SJSA1 (cell line): ENCODE data around the gene FAM13A. TPM values are rescaled to one million over a fixed set of nuclear protein-coding genes. Genes with fewer than 3 reads are reported as not detected.

Source experiments
- DNase-seq, 2 experiments: peaks; one replicate each; pipeline ENCODE4 v3.0.0-alpha.2; 2015 to 2020; ENCODE audit warnings: low spot score in 2 of 2, low read depth in 1 of 2
- H3K27ac ChIP-seq: fragments of 250-450 bp; sonication (Bioruptor Pico); 2 replicates; pipeline ENCODE4 v1.5.1; 2020; ENCODE audit warnings: mild to moderate bottlenecking, moderate library complexity
- H3K27me3 ChIP-seq: fragments of 250-450 bp; sonication (Bioruptor Pico); replicated peaks from 2 replicates; pipeline ENCODE4 v1.5.1; 2020; ENCODE audit warnings: mild to moderate bottlenecking, moderate library complexity
- H3K36me3 ChIP-seq: fragments of 250-450 bp; sonication (Bioruptor Pico); 2 replicates; pipeline ENCODE4 v1.5.1; 2020; ENCODE audit warnings: mild to moderate bottlenecking
- H3K4me1 ChIP-seq: fragments of 250-450 bp; sonication (Bioruptor Pico); replicated peaks from 2 replicates; pipeline ENCODE4 v1.6.1; 2021; ENCODE audit warnings: mild to moderate bottlenecking
- H3K4me3 ChIP-seq: fragments of 250-450 bp; sonication (Bioruptor Pico); 2 replicates; pipeline ENCODE4 v1.5.1; 2020; ENCODE audit warnings: mild to moderate bottlenecking
- H3K9me3 ChIP-seq: fragments of 250-450 bp; sonication (Bioruptor Pico); replicated peaks from 2 replicates; pipeline ENCODE4 v1.5.1; 2020; ENCODE audit warnings: mild to moderate bottlenecking
- total RNA-seq: library from RNA; depleted of rRNA; stranded (reverse); fragments of >200 nt; shearing (Covaris generic); gene quantifications from 2 replicates; pipeline ENCODE4 v1.2.3, GENCODE V29; 2014

Gene FAM13A
- total RNA-seq, 1 experiment from 2014 or later = 15.2 TPM

- H3K27ac ChIP-seq = no peak overlapping the region
- H3K4me1 ChIP-seq = no peaks in the 10 kb centered on the region
- H3K36me3 ChIP-seq = no peaks in the 10 kb centered on the region
- H3K4me3 ChIP-seq = no peak overlapping the region
- no peaks in the 10 kb centered on the region for H3K9me3 ChIP-seq
- DNase-seq = no peak
- H3K27me3 ChIP-seq = no peaks in the 10 kb centered on the region
Observed at GRCh38 chr4:88846206-88846790, 210.7 kb downstream of the FAM13A start.

GRCh38 chr4:88843067-88843685, 213.8 kb downstream of the FAM13A start:
- Histone ChIP-seq H3K27me3 (no peaks in the 10 kb centered on the region), H3K27ac (no peak overlapping the region), H3K4me3 (no peak overlapping the region), H3K4me1 (no peaks in the 10 kb centered on the region), H3K36me3 (no peaks in the 10 kb centered on the region), H3K9me3 (no peaks in the 10 kb centered on the region)
- DNase-seq = no peak

- no peak overlapping the region for H3K4me3 ChIP-seq
- H3K36me3 ChIP-seq = no peaks in the 10 kb centered on the region
- H3K4me1 ChIP-seq = no peaks in the 10 kb centered on the region
- H3K27me3 ChIP-seq = no peaks in the 10 kb centered on the region
- H3K9me3 ChIP-seq = no peaks in the 10 kb centered on the region
- no peak overlapping the region for H3K27ac ChIP-seq
- no peak for DNase-seq
Observed at GRCh38 chr4:88841635-88842034, 215.3 kb downstream of the FAM13A start.

- no peaks in the 10 kb centered on the region for H3K27me3 ChIP-seq
- no peak overlapping the region for H3K27ac ChIP-seq
- no peaks in the 10 kb centered on the region for H3K36me3 ChIP-seq
- H3K9me3 ChIP-seq = no peaks in the 10 kb centered on the region
- no peaks in the 10 kb centered on the region for H3K4me1 ChIP-seq
- H3K4me3 ChIP-seq = no peak overlapping the region
- DNase-seq = no peak
Observed at GRCh38 chr4:88836216-88836615, 220.8 kb downstream of the FAM13A start.

GRCh38 chr4:88831031-88831430, 226.0 kb downstream of the FAM13A start:
- H3K36me3 ChIP-seq = no peaks in the 10 kb centered on the region
- H3K27ac ChIP-seq = no peak overlapping the region
- H3K9me3 ChIP-seq = no peaks in the 10 kb centered on the region
- no peaks in the 10 kb centered on the region for H3K27me3 ChIP-seq
- H3K4me1 ChIP-seq = no peaks in the 10 kb centered on the region
- no peak for DNase-seq
- no peak overlapping the region for H3K4me3 ChIP-seq

GRCh38 chr4:88830598-88830997, 226.4 kb downstream of the FAM13A start:
- H3K27me3 ChIP-seq = no peaks in the 10 kb centered on the region
- no peaks in the 10 kb centered on the region for H3K4me1 ChIP-seq
- no peaks in the 10 kb centered on the region for H3K9me3 ChIP-seq
- DNase-seq = no peak
- H3K36me3 ChIP-seq = no peaks in the 10 kb centered on the region
- no peak overlapping the region for H3K4me3 ChIP-seq
- no peak overlapping the region for H3K27ac ChIP-seq

- Histone ChIP-seq H3K27me3 (no peaks in the 10 kb centered on the region), H3K4me3 (no peak overlapping the region), H3K27ac (no peak overlapping the region), H3K36me3 (no peaks in the 10 kb centered on the region), H3K9me3 (no peaks in the 10 kb centered on the region), H3K4me1 (peaks cover 2% of the 10 kb centered on the region)
- no peak for DNase-seq
Observed at GRCh38 chr4:88828842-88829571, 228.0 kb downstream of the FAM13A start.

GRCh38 chr4:88827442-88827841, 229.5 kb downstream of the FAM13A start:
- DNase-seq = no peak
- Histone ChIP-seq H3K4me1 (peaks cover 5% of the 10 kb centered on the region), H3K4me3 (no peak overlapping the region), H3K9me3 (no peaks in the 10 kb centered on the region), H3K36me3 (no peaks in the 10 kb centered on the region), H3K27ac (no peak overlapping the region), H3K27me3 (no peaks in the 10 kb centered on the region)

GRCh38 chr4:88826771-88827170, 230.2 kb downstream of the FAM13A start:
- Histone ChIP-seq H3K27me3 (no peaks in the 10 kb centered on the region), H3K4me3 (no peak overlapping the region), H3K9me3 (no peaks in the 10 kb centered on the region), H3K36me3 (no peaks in the 10 kb centered on the region), H3K4me1 (peaks cover 9% of the 10 kb centered on the region), H3K27ac (no peak overlapping the region)
- no peak for DNase-seq

GRCh38 chr4:88825931-88826330, 231.1 kb downstream of the FAM13A start:
- DNase-seq = no peak
- Histone ChIP-seq H3K27ac (no peak overlapping the region), H3K4me1 (peaks cover 9% of the 10 kb centered on the region), H3K27me3 (no peaks in the 10 kb centered on the region), H3K36me3 (no peaks in the 10 kb centered on the region), H3K4me3 (no peak overlapping the region), H3K9me3 (no peaks in the 10 kb centered on the region)

- H3K27me3 ChIP-seq = no peaks in the 10 kb centered on the region
- peaks cover 9% of the 10 kb centered on the region for H3K4me1 ChIP-seq
- DNase-seq = peak; percentile 74 to 80
- peak overlapping the region; percentile 91 for H3K27ac ChIP-seq
- no peaks in the 10 kb centered on the region for H3K36me3 ChIP-seq
- H3K4me3 ChIP-seq = peak overlapping the region; percentile 43
- no peaks in the 10 kb centered on the region for H3K9me3 ChIP-seq
Observed at GRCh38 chr4:88823058-88823919, 233.7 kb downstream of the FAM13A start.

GRCh38 chr4:88822034-88822789, 234.8 kb downstream of the FAM13A start:
- no peaks in the 10 kb centered on the region for H3K36me3 ChIP-seq
- peak overlapping the region; percentile 43; the same call in 1 of the 2 replicates for H3K4me3 ChIP-seq
- no peak for DNase-seq
- no peaks in the 10 kb centered on the region for H3K27me3 ChIP-seq
- no peaks in the 10 kb centered on the region for H3K9me3 ChIP-seq
- H3K4me1 ChIP-seq = peaks cover 9% of the 10 kb centered on the region
- H3K27ac ChIP-seq = no peak overlapping the region

- Histone ChIP-seq H3K4me1 (peaks cover 9% of the 10 kb centered on the region), H3K27me3 (no peaks in the 10 kb centered on the region), H3K36me3 (no peaks in the 10 kb centered on the region), H3K4me3 (no peak overlapping the region), H3K27ac (no peak overlapping the region), H3K9me3 (no peaks in the 10 kb centered on the region)
- DNase-seq = no peak
Observed at GRCh38 chr4:88821522-88821921, 235.5 kb downstream of the FAM13A start.
